Thoracic aorta (tissue), 2 donors: Measurements from ENCODE around the gene HCN1. TPM values are rescaled to one million over a fixed set of nuclear protein-coding genes. Genes with fewer than 3 reads are reported as not detected.

Experiments
- ATAC-seq: fragments of 150-250 bp; one replicate; pipeline ENCODE4 v1.8.0; 2017; ENCODE audit warnings: low read depth; ENCODE audit not compliant: insufficient number of reproducible peaks, low FRiP score
- DNase-seq: peaks from one replicate; pipeline ENCODE4 v3.0.0-alpha.2; 2020; ENCODE audit warnings: low spot score
- H3K27ac ChIP-seq, 2 donors: fragments of 200-600 bp; sonication (generic); 1 replicate in 1 of 2; 2 replicates in 1 of 2; pipeline ENCODE4 v1.5.1; 2016; ENCODE audit warnings: mild to moderate bottlenecking in 2 of 2, moderate library complexity in 2 of 2
- H3K27me3 ChIP-seq: fragments of 200-600 bp; sonication (generic); replicated peaks from 2 replicates; pipeline ENCODE4 v1.6.0; 2016; ENCODE audit warnings: mild to moderate bottlenecking; ENCODE audit not compliant: insufficient read depth
- H3K36me3 ChIP-seq: fragments of 200-600 bp; sonication (generic); one replicate; pipeline ENCODE4 v1.5.1; 2016
- H3K4me1 ChIP-seq, 2 donors: fragments of 200-600 bp; sonication (generic); 1 replicate in 1 of 2; 2 replicates in 1 of 2; pipeline versions ENCODE4 v1.5.1 to v1.6.0; 2016; ENCODE audit warnings: low read depth in 2 of 2, mild to moderate bottlenecking in 1 of 2; ENCODE audit not compliant: control insufficient read depth in 1 of 2
- H3K4me3 ChIP-seq: fragments of 200-600 bp; sonication (generic); 2 replicates; pipeline ENCODE4 v1.5.1; 2016; ENCODE audit warnings: mild to moderate bottlenecking
- H3K9me3 ChIP-seq: fragments of 200-600 bp; sonication (generic); 2 replicates; pipeline ENCODE4 v1.5.1; 2016
- CTCF ChIP-seq: fragments of 200-600 bp; sonication (generic); IDR thresholded peaks from one replicate; pipeline ENCODE4 v1.5.1; 2019; ENCODE audit warnings: antibody characterized with exemption
- total RNA-seq, 2 donors: library from RNA; depleted of rRNA; stranded (reverse); fragments of >200 nt; gene quantifications; one replicate each; pipeline versions ENCODE4 v1.1.0 to v1.2.3, GENCODE V29; 2016

Gene HCN1
- total RNA-seq, 2 donors from 2014 or later, result 0.21 TPM; not detected in 1

- Histone ChIP-seq H3K36me3 (no peaks in the 10 kb centered on the region), H3K4me3 (no peak overlapping the region), H3K27ac (no peak overlapping the region), H3K4me1 (no peaks in the 10 kb centered on the region), H3K9me3 (no peaks in the 10 kb centered on the region), H3K27me3 (no peaks in the 10 kb centered on the region)
- no peak for TF ChIP-seq CTCF
- ATAC-seq, result no peak
- DNase-seq, result no peak
These were observed 443.6 kb downstream of the HCN1 start for GRCh38 chr5:45252541-45252940.

- Histone ChIP-seq H3K4me3 (no peak overlapping the region), H3K27me3 (no peaks in the 10 kb centered on the region), H3K27ac (no peak overlapping the region), H3K9me3 (no peaks in the 10 kb centered on the region), H3K36me3 (no peaks in the 10 kb centered on the region), H3K4me1 (no peaks in the 10 kb centered on the region)
- ATAC-seq (no peak), DNase-seq (no peak)
- TF ChIP-seq CTCF, result no peak
These were observed 470.6 kb downstream of the HCN1 start for GRCh38 chr5:45225571-45226031.

GRCh38 chr5:45205403-45205961, 490.7 kb downstream of the HCN1 start:
- Histone ChIP-seq H3K27me3 (no peaks in the 10 kb centered on the region), H3K27ac (no peak overlapping the region), H3K9me3 (no peaks in the 10 kb centered on the region), H3K4me1 (no peaks in the 10 kb centered on the region), H3K36me3 (no peaks in the 10 kb centered on the region), H3K4me3 (no peak overlapping the region)
- DNase-seq (no peak), ATAC-seq (no peak)
- no peak for TF ChIP-seq CTCF
